BJ (cell line): Measurements from ENCODE around the gene PAIP1. TPM values are rescaled to one million over a fixed set of nuclear protein-coding genes. Genes with fewer than 3 reads are reported as not detected.
A peak's percentile ranks its signal among the peaks of the same experiment; 100 is the strongest.
"Not testable (repeated sequence)": the region's sequence is repeated elsewhere in the genome, so short reads cannot be mapped to it uniquely, and the experiment has no call there.

Experiments used
- CTCF ChIA-PET: fragments of 350-600 bp; formaldehyde crosslinking; extraction: SDS; loops from one replicate; lab custom pipeline; 2021; ENCODE audit warnings: antibody characterized with exemption, inconsistent platforms; lab: Yijun Ruan, JAX
- POLR2A ChIA-PET: fragments of 300-600 bp; sonication (Branson Sonifier 250); formaldehyde crosslinking; extraction: SDS; loops from one replicate; lab custom pipeline; 2021; ENCODE audit warnings: antibody characterized with exemption; lab: Charles Lee
- DNase-seq: peaks from one replicate; pipeline ENCODE4 v3.0.0-alpha.2; 2011; ENCODE audit warnings: low read depth
- H3K27me3 ChIP-seq: 2 replicates; pipeline ENCODE4 v1.6.0; 2011; ENCODE audit warnings: low read length; ENCODE audit not compliant: control insufficient read depth, insufficient read depth
- H3K36me3 ChIP-seq: 2 replicates; pipeline ENCODE4 v1.5.1; 2011; ENCODE audit warnings: low read length; ENCODE audit not compliant: control insufficient read depth, insufficient read depth
- H3K4me3 ChIP-seq: 2 replicates; pipeline ENCODE4 v1.5.1; 2011; ENCODE audit warnings: low read depth, mild to moderate bottlenecking, control low read depth, low read length
- CTCF ChIP-seq: IDR thresholded peaks from 2 replicates; pipeline ENCODE4 v1.5.1; 2011; ENCODE audit warnings: low read depth, mild to moderate bottlenecking, control low read depth, inconsistent platforms, low read length, moderate library complexity; ENCODE audit not compliant: insufficient read depth
- polyA plus RNA-seq: library from polyadenylated mRNA; depleted of rRNA; stranded (reverse); fragments of >200 nt; gene quantifications from 2 replicates; pipeline ENCODE4 v1.2.3, GENCODE V29; 2011

The PAIP1 gene
- polyA plus RNA-seq, 1 experiment, result 71.8 TPM

- POLR2A ChIA-PET, result no interaction called here
- Histone ChIP-seq H3K27me3 (no peaks in the 10 kb centered on the region), H3K36me3 (no peaks in the 10 kb centered on the region), H3K4me3 (peak overlapping the region; percentile 62)
- TF ChIP-seq CTCF, result no peak
- CTCF ChIA-PET, result interaction anchor here (1.1 kb wide), 1 partner anchor 30 kb away, joined by 5 read pairs; the partner anchor contains the start of gene TMEM267
- DNase-seq, result no peak
These were observed 42.9 kb downstream of the PAIP1 start for GRCh38 chr5:43514025-43514424.

- H3K27me3 ChIP-seq, H3K4me3 ChIP-seq, CTCF ChIA-PET, POLR2A ChIA-PET, DNase-seq, H3K36me3 ChIP-seq: not testable (repeated sequence)
These were observed 45.8 kb downstream of the PAIP1 start for GRCh38 chr5:43511062-43511461.

- Histone ChIP-seq H3K4me3 (no peak overlapping the region), H3K27me3 (no peaks in the 10 kb centered on the region), H3K36me3 (no peaks in the 10 kb centered on the region)
- CTCF ChIA-PET, result interaction anchor here (1.4 to 1.7 kb wide), 3 partner anchors 9 to 14 kb away, joined by 3 to 8 read pairs (median 6); no protein-coding TSS in a partner anchor
- DNase-seq, result no peak
- POLR2A ChIA-PET, result no interaction called here
- no peak for TF ChIP-seq CTCF
These were observed 58.3 kb downstream of the PAIP1 start for GRCh38 chr5:43498581-43498980.

GRCh38 chr5:43497311-43498104 lies 59.4 kb downstream of the PAIP1 start:
- Histone ChIP-seq H3K4me3 (no peak overlapping the region), H3K27me3 (no peaks in the 10 kb centered on the region), H3K36me3 (no peaks in the 10 kb centered on the region)
- no peak for DNase-seq
- ChIA-PET POLR2A (no interaction called here), CTCF (interaction anchor here (0.8 to 1.7 kb wide), 3 partner anchors 8 to 13 kb away, joined by 3 to 6 read pairs (median 3); no protein-coding TSS in a partner anchor)
- no peak for TF ChIP-seq CTCF

- DNase-seq, result no peak
- no peak for TF ChIP-seq CTCF
- no peaks in the 10 kb centered on the region for H3K36me3 ChIP-seq
- no peaks in the 10 kb centered on the region for H3K27me3 ChIP-seq
- ChIA-PET CTCF (no interaction called here), POLR2A (no interaction called here)
- H3K4me3 ChIP-seq, result no peak overlapping the region
These were observed 65.6 kb downstream of the PAIP1 start for GRCh38 chr5:43491326-43491725.
